Parathyroid adenoma (tissue), 2 donors: Measurements from ENCODE around the gene IFT52.

Experiments
- H2AFZ ChIP-seq: fragments of 300-600 bp; sonication (generic); one replicate; pipeline ENCODE4 v1.7.0; 2017; ENCODE audit warnings: antibody characterized with exemption, mild to moderate bottlenecking
- H3K27ac ChIP-seq: fragments of 300-600 bp; sonication (generic); one replicate; pipeline ENCODE4 v1.7.0; 2017
- H3K27me3 ChIP-seq: fragments of 300-600 bp; sonication (generic); one replicate; pipeline ENCODE4 v1.7.0; 2017; ENCODE audit warnings: low read length; ENCODE audit not compliant: control insufficient read depth, insufficient read depth
- H3K36me3 ChIP-seq: fragments of 300-600 bp; sonication (generic); one replicate; pipeline ENCODE4 v1.7.0; 2017; ENCODE audit warnings: low read length; ENCODE audit not compliant: control insufficient read depth, insufficient read depth
- H3K4me1 ChIP-seq: fragments of 300-600 bp; sonication (generic); one replicate; pipeline ENCODE4 v1.7.0; 2017; ENCODE audit warnings: control low read depth
- H3K4me2 ChIP-seq: fragments of 300-600 bp; sonication (generic); one replicate; pipeline ENCODE4 v1.7.0; 2017; ENCODE audit warnings: low read length
- H3K4me3 ChIP-seq: fragments of 300-600 bp; sonication (generic); one replicate; pipeline ENCODE4 v1.7.0; 2017; ENCODE audit warnings: low read depth, low read length
- H3K79me2 ChIP-seq: fragments of 300-600 bp; sonication (generic); one replicate; pipeline ENCODE4 v1.7.0; 2017; ENCODE audit warnings: control low read depth
- H3K9ac ChIP-seq: fragments of 300-600 bp; sonication (generic); one replicate; pipeline ENCODE4 v1.7.0; 2017; ENCODE audit warnings: mild to moderate bottlenecking
- H3K9me3 ChIP-seq: fragments of 300-600 bp; sonication (generic); one replicate; pipeline ENCODE4 v1.7.0; 2017; ENCODE audit warnings: low read length; ENCODE audit not compliant: control insufficient read depth
- CTCF ChIP-seq: fragments of 300-600 bp; sonication (generic); IDR thresholded peaks from one replicate; pipeline ENCODE4 v1.7.0; 2017; ENCODE audit warnings: antibody characterized with exemption, mild to moderate bottlenecking
- donor health status: primary hyperparathyroidism.

IFT52 gene

GRCh38 chr20:43670423-43670822, 79.7 kb downstream of the IFT52 start:
- H3K4me3 ChIP-seq = no peak overlapping the region
- H3K36me3 ChIP-seq = no peaks in the 10 kb centered on the region
- no peak overlapping the region for H2AFZ ChIP-seq
- H3K4me2 ChIP-seq = no peak overlapping the region
- peaks cover 3% of the 10 kb centered on the region for H3K4me1 ChIP-seq
- H3K27me3 ChIP-seq = no peaks in the 10 kb centered on the region
- no peaks in the 10 kb centered on the region for H3K79me2 ChIP-seq
- no peak overlapping the region for H3K27ac ChIP-seq
- TF ChIP-seq CTCF = no peak
- H3K9me3 ChIP-seq = no peaks in the 10 kb centered on the region
- H3K9ac ChIP-seq = no peak overlapping the region

GRCh38 chr20:43676368-43676767, 85.6 kb downstream of the IFT52 start:
- H3K4me3 ChIP-seq = no peak overlapping the region
- H3K9ac ChIP-seq = no peak overlapping the region
- no peaks in the 10 kb centered on the region for H3K9me3 ChIP-seq
- no peak overlapping the region for H2AFZ ChIP-seq
- no peak for TF ChIP-seq CTCF
- H3K27ac ChIP-seq = no peak overlapping the region
- no peaks in the 10 kb centered on the region for H3K79me2 ChIP-seq
- no peaks in the 10 kb centered on the region for H3K36me3 ChIP-seq
- no peaks in the 10 kb centered on the region for H3K4me1 ChIP-seq
- H3K4me2 ChIP-seq = no peak overlapping the region
- no peaks in the 10 kb centered on the region for H3K27me3 ChIP-seq

DNA sequence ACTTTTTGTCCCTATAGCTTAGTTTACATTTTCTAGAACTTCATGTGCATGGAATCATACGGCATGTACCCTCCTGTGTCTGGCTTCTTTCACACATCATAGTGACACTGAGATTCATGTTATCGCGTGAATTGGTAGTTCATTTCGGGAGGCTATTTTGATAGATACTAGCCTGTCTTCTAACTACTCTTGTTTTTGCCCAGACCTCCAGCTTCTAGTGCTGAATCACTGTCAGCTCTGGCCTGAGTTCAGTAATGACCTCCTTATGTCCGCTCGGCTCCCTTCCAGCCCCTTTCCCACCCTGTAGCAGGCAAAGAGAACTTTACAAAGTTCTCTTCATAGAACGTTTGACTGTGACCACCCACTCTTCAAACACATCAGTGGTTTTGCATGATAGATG, 90.2 kb downstream of the IFT52 start:
- no peak for TF ChIP-seq CTCF
- H3K4me1 ChIP-seq = no peaks in the 10 kb centered on the region
- H3K9ac ChIP-seq = no peak overlapping the region
- H2AFZ ChIP-seq = no peak overlapping the region
- H3K79me2 ChIP-seq = no peaks in the 10 kb centered on the region
- H3K27me3 ChIP-seq = no peaks in the 10 kb centered on the region
- no peak overlapping the region for H3K4me3 ChIP-seq
- no peaks in the 10 kb centered on the region for H3K36me3 ChIP-seq
- no peak overlapping the region for H3K4me2 ChIP-seq
- H3K9me3 ChIP-seq = no peaks in the 10 kb centered on the region
- no peak overlapping the region for H3K27ac ChIP-seq

GRCh38 chr20:43681468-43681942, 90.8 kb downstream of the IFT52 start:
- no peaks in the 10 kb centered on the region for H3K36me3 ChIP-seq
- H3K79me2 ChIP-seq = no peaks in the 10 kb centered on the region
- no peak overlapping the region for H3K27ac ChIP-seq

More at GRCh38 chr20:43681468-43681942, 90.8 kb downstream of the IFT52 start:
- Histone ChIP-seq H3K4me3 (no peak overlapping the region), H3K9ac (no peak overlapping the region), H3K9me3 (no peaks in the 10 kb centered on the region), H3K4me1 (no peaks in the 10 kb centered on the region), H2AFZ (no peak overlapping the region), H3K4me2 (no peak overlapping the region), H3K27me3 (no peaks in the 10 kb centered on the region)
- no peak for TF ChIP-seq CTCF
